DOHH2 (cell line): ENCODE measurements around the gene CARD10.

Source experiments
- EZH2phosphoT487 ChIP-seq: fragments of 200-600 bp; sonication (generic); IDR thresholded peaks from 2 replicates; pipeline ENCODE4 v1.6.1; 2017; ENCODE audit warnings: borderline replicate concordance, mild to moderate bottlenecking, antibody characterized with exemption, low read length, moderate library complexity, mixed read lengths
- TF ChIP-seq, protein P1 (sequence below): fragments of 200-600 bp; sonication (generic); IDR thresholded peaks from one replicate; pipeline ENCODE4 v1.5.1; 2014; ENCODE audit warnings: antibody characterized with exemption, mild to moderate bottlenecking, low read depth, low read length; ENCODE audit not compliant: poor library complexity, severe bottlenecking

DNA sequence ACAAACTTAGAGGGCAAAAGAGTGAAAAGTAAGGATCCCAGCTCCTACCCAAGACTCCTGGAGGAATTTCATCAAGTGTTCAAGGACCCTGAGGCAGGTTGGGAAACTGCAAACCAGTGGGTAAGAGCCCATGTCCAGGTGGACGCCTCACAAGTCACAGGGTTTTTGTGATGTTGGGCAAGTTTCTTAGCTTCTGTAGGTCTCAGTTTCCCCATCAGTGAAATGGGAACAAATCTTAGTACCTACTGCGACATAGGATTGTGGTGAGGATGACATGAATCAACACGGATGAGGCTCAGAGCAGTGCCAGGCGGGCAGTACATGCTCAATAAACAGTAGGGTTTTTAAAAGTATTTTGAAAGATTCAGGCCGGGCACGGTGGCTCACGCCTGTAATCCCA is 23.7 kb upstream of the CARD10 start:
- TF ChIP-seq, protein P1, sequence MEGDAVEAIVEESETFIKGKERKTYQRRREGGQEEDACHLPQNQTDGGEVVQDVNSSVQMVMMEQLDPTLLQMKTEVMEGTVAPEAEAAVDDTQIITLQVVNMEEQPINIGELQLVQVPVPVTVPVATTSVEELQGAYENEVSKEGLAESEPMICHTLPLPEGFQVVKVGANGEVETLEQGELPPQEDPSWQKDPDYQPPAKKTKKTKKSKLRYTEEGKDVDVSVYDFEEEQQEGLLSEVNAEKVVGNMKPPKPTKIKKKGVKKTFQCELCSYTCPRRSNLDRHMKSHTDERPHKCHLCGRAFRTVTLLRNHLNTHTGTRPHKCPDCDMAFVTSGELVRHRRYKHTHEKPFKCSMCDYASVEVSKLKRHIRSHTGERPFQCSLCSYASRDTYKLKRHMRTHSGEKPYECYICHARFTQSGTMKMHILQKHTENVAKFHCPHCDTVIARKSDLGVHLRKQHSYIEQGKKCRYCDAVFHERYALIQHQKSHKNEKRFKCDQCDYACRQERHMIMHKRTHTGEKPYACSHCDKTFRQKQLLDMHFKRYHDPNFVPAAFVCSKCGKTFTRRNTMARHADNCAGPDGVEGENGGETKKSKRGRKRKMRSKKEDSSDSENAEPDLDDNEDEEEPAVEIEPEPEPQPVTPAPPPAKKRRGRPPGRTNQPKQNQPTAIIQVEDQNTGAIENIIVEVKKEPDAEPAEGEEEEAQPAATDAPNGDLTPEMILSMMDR = no peak
- TF ChIP-seq EZH2phosphoT487 = no peak
